Neural cell (in vitro differentiated cells): ENCODE results near the gene PGK1. TPM values are rescaled to one million over a fixed set of nuclear protein-coding genes. Genes with fewer than 3 reads are reported as not detected.
A peak's percentile ranks its signal among the peaks of the same experiment; 100 is the strongest.

Experiments
- H2AFZ ChIP-seq: fragments of 200-600, 300-800 bp; sonication (generic), shearing (Covaris generic); 2 replicates; pipeline ENCODE4 v1.6.0; 2014; ENCODE audit warnings: low read depth, mild to moderate bottlenecking, antibody characterized with exemption, low read length, moderate library complexity
- H3F3A ChIP-seq: fragments of 200-600 bp; shearing (Covaris generic); 2 replicates; pipeline ENCODE4 v1.6.1; 2016; ENCODE audit warnings: mild to moderate bottlenecking, moderate library complexity, mixed read lengths, antibody characterized with exemption, low read length; ENCODE audit not compliant: insufficient read depth, poor library complexity, severe bottlenecking
- H3K27ac ChIP-seq: fragments of 200-600, 300-800 bp; sonication (generic), shearing (Covaris generic); 2 replicates; pipeline ENCODE4 v1.5.1; 2014; ENCODE audit warnings: mild to moderate bottlenecking, low read length, moderate library complexity
- H3K27me3 ChIP-seq: fragments of 300-800, 200-600 bp; sonication (generic), shearing (Covaris generic); 2 replicates; pipeline ENCODE4 v1.6.0; 2014; ENCODE audit warnings: mild to moderate bottlenecking, low read depth, low read length, moderate library complexity; ENCODE audit not compliant: insufficient read depth
- H3K36me3 ChIP-seq: fragments of 300-800, 200-600 bp; sonication (generic), shearing (Covaris generic); 2 replicates; pipeline ENCODE4 v1.5.1; 2014; ENCODE audit warnings: mild to moderate bottlenecking, antibody characterized with exemption, low read length, moderate library complexity; ENCODE audit not compliant: insufficient read depth
- H3K4me2 ChIP-seq: fragments of 300-800, 200-600 bp; sonication (generic), shearing (Covaris generic); 2 replicates; pipeline ENCODE4 v1.6.0; 2014; ENCODE audit warnings: mild to moderate bottlenecking, low read length
- H3K4me3 ChIP-seq: fragments of 300-800, 200-600 bp; sonication (generic), shearing (Covaris generic); 2 replicates; pipeline ENCODE4 v1.5.1; 2014; ENCODE audit warnings: mild to moderate bottlenecking, low read length, moderate library complexity
- H3K79me2 ChIP-seq: fragments of 200-600 bp; shearing (Covaris generic); replicated peaks from 2 replicates; pipeline ENCODE4 v1.6.0; 2014; ENCODE audit warnings: mild to moderate bottlenecking, low read length, moderate library complexity; ENCODE audit not compliant: insufficient read depth
- H3K9ac ChIP-seq: fragments of 300-800, 200-600 bp; sonication (generic), shearing (Covaris generic); 2 replicates; pipeline ENCODE4 v1.6.1; 2016; ENCODE audit warnings: mild to moderate bottlenecking, low read length, mixed read lengths
- H3K9me2 ChIP-seq: fragments of 200-600 bp; shearing (Covaris generic); 2 replicates; pipeline ENCODE4 v1.6.1; 2016; ENCODE audit warnings: mild to moderate bottlenecking, low read length, mixed read lengths; ENCODE audit not compliant: insufficient read depth
- H3K9me3 ChIP-seq: fragments of 200-600, 300-800 bp; sonication (generic), shearing (Covaris generic); 2 replicates; pipeline ENCODE4 v1.6.1; 2016; ENCODE audit warnings: mild to moderate bottlenecking, mixed run types, low read length, moderate library complexity, mixed read lengths
- H4K20me1 ChIP-seq: fragments of 200-600 bp; shearing (Covaris generic); 2 replicates; pipeline ENCODE4 v1.6.1; 2016; ENCODE audit warnings: mild to moderate bottlenecking, mixed run types; ENCODE audit not compliant: insufficient read depth
- EP300 ChIP-seq: fragments of 450-650 bp; conservative IDR thresholded peaks from 2 replicates; pipeline ENCODE4 v1.6.1; 2014; ENCODE audit warnings: antibody characterized with exemption, mild to moderate bottlenecking, moderate library complexity; ENCODE audit not compliant: poor library complexity, severe bottlenecking
- EZH2 ChIP-seq: fragments of 200-600, 300-800 bp; shearing (Covaris generic), sonication (generic); IDR thresholded peaks from 2 replicates; pipeline ENCODE4 v1.6.1; 2014; ENCODE audit warnings: antibody characterized with exemption, low read length, borderline replicate concordance, mild to moderate bottlenecking; ENCODE audit not compliant: insufficient read depth, poor library complexity, severe bottlenecking
- MXI1 ChIP-seq: fragments of 450-650 bp; conservative IDR thresholded peaks from 2 replicates; pipeline ENCODE4 v1.6.1; 2014; ENCODE audit warnings: antibody characterized with exemption, mild to moderate bottlenecking; ENCODE audit not compliant: poor library complexity, severe bottlenecking
- POLR2AphosphoS5 ChIP-seq: IDR thresholded peaks from 2 replicates; pipeline ENCODE4 v1.6.1; 2012
- RAD21 ChIP-seq: fragments of 450-650 bp; conservative IDR thresholded peaks from 2 replicates; pipeline ENCODE4 v1.6.1; 2014; ENCODE audit warnings: antibody characterized with exemption, mild to moderate bottlenecking, moderate library complexity
- REST ChIP-seq: IDR thresholded peaks from 2 replicates; pipeline ENCODE4 v1.6.1; 2012; ENCODE audit warnings: borderline replicate concordance
- SMC3 ChIP-seq: fragments of 450-650 bp; conservative IDR thresholded peaks from 2 replicates; pipeline ENCODE4 v1.6.1; 2014; ENCODE audit warnings: antibody characterized with exemption, mild to moderate bottlenecking, moderate library complexity; ENCODE audit not compliant: poor library complexity
- TAF1 ChIP-seq: IDR thresholded peaks from 2 replicates; pipeline ENCODE4 v1.6.1; 2012; ENCODE audit warnings: low read depth
- polyA minus RNA-seq: library from RNA; depleted of rRNA, polyadenylated mRNA; stranded (reverse); fragments of >200 nt; gene quantifications from 2 replicates; pipeline ENCODE4 v1.2.3, GENCODE V29; 2014
- polyA plus RNA-seq: library from polyadenylated mRNA; depleted of rRNA; stranded (reverse); fragments of >200 nt; gene quantifications from 2 replicates; pipeline ENCODE4 v1.2.3, GENCODE V29; 2014
- TF ChIP-seq, protein P1 (sequence below): fragments of 450-650 bp; IDR thresholded peaks from 2 replicates; pipeline ENCODE4 v1.5.1; 2014; ENCODE audit warnings: antibody characterized with exemption, mild to moderate bottlenecking, moderate library complexity; ENCODE audit not compliant: poor library complexity, severe bottlenecking

The PGK1 gene
- polyA plus RNA-seq (381 and 425 TPM in 2 replicates), polyA minus RNA-seq (112 and 164 TPM in 2 replicates)

DNA sequence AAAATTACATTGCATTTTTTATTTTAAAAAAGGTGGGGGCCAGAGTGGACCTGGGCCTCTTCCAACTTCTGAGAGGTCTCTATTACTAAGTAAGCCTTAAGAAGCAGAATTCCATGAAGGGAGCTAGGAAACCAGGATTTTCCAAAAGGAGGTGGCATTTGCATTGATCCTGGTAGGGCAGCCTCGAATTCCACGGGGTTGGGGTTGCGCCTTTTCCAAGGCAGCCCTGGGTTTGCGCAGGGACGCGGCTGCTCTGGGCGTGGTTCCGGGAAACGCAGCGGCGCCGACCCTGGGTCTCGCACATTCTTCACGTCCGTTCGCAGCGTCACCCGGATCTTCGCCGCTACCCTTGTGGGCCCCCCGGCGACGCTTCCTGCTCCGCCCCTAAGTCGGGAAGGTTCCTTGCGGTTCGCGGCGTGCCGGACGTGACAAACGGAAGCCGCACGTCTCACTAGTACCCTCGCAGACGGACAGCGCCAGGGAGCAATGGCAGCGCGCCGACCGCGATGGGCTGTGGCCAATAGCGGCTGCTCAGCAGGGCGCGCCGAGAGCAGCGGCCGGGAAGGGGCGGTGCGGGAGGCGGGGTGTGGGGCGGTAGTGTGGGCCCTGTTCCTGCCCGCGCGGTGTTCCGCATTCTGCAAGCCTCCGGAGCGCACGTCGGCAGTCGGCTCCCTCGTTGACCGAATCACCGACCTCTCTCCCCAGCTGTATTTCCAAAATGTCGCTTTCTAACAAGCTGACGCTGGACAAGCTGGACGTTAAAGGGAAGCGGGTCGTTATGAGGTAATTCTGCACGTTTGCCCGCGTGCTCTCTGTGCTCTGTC lies at the start of gene PGK1:
TSS of gene PGK1 (plus strand) at position 626 of the 824 bp plus-strand sequence. CDS start at position 719, 93 bp downstream.
- Histone ChIP-seq H3K9ac (peak within 1 kb of the TSS; percentile 84), H3K4me3 (peak within 1 kb of the TSS; percentile 83), H4K20me1 (no peaks in the 10 kb centered on the region), H3K36me3 (no peaks in the 10 kb centered on the region), H3F3A (no peaks in the 10 kb centered on the region), H2AFZ (peak within 1 kb of the TSS; percentile 60), H3K9me3 (no peaks in the 10 kb centered on the region), H3K9me2 (no peaks in the 10 kb centered on the region), H3K4me2 (peak within 1 kb of the TSS; percentile 70), H3K79me2 (peaks cover 27% of the 10 kb centered on the region), H3K27me3 (no peaks in the 10 kb centered on the region), H3K27ac (peak within 1 kb of the TSS; percentile 85)
- no peak for TF ChIP-seq RAD21
- TF ChIP-seq REST = peak; percentile 73
- TF ChIP-seq EP300 = peak; percentile 68
- TF ChIP-seq POLR2AphosphoS5 = peak; percentile 76
- TF ChIP-seq, protein P1, sequence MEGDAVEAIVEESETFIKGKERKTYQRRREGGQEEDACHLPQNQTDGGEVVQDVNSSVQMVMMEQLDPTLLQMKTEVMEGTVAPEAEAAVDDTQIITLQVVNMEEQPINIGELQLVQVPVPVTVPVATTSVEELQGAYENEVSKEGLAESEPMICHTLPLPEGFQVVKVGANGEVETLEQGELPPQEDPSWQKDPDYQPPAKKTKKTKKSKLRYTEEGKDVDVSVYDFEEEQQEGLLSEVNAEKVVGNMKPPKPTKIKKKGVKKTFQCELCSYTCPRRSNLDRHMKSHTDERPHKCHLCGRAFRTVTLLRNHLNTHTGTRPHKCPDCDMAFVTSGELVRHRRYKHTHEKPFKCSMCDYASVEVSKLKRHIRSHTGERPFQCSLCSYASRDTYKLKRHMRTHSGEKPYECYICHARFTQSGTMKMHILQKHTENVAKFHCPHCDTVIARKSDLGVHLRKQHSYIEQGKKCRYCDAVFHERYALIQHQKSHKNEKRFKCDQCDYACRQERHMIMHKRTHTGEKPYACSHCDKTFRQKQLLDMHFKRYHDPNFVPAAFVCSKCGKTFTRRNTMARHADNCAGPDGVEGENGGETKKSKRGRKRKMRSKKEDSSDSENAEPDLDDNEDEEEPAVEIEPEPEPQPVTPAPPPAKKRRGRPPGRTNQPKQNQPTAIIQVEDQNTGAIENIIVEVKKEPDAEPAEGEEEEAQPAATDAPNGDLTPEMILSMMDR = peak; percentile 18
- no peak for TF ChIP-seq EZH2
- no peak for TF ChIP-seq SMC3
- peak; percentile 75 for TF ChIP-seq MXI1
- peak; percentile 82 for TF ChIP-seq TAF1

DNA sequence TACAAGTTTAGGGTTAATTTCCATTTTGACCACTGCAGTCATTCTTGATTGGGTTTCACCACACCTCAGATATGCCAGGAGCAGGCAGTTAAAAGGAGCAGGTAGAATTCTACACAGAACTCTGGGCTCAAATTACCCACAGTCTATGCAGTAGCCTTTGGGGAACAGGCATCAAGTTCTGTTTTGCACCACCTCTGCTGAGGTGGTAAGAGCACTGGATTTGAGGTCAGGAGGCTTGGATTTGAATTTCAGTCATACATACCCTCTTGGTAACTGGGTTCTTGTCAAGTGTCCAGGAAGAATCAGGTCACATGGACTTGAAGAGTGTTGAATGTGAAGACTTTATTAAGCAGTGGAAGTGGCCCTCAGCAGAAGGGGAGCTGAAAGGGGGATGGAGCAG lies 40.4 kb upstream of the PGK1 start:
- Histone ChIP-seq H2AFZ (no peak overlapping the region), H3F3A (no peaks in the 10 kb centered on the region), H3K9me2 (no peaks in the 10 kb centered on the region), H3K27ac (no peak overlapping the region), H3K79me2 (no peaks in the 10 kb centered on the region), H3K4me3 (no peak overlapping the region), H4K20me1 (no peaks in the 10 kb centered on the region), H3K27me3 (no peaks in the 10 kb centered on the region), H3K36me3 (no peaks in the 10 kb centered on the region), H3K9ac (no peak overlapping the region), H3K4me2 (no peak overlapping the region), H3K9me3 (no peaks in the 10 kb centered on the region)
- TF ChIP-seq MXI1 (no peak), EZH2 (no peak), EP300 (no peak), SMC3 (no peak), REST (no peak), TAF1 (no peak), RAD21 (no peak), POLR2AphosphoS5 (no peak)
- TF ChIP-seq, protein P1 = no peak
